ENCODE results near the gene DSCAML1.
A peak's percentile ranks its signal among the peaks of the same experiment; 100 is the strongest.

DSCAML1 gene

DNA sequence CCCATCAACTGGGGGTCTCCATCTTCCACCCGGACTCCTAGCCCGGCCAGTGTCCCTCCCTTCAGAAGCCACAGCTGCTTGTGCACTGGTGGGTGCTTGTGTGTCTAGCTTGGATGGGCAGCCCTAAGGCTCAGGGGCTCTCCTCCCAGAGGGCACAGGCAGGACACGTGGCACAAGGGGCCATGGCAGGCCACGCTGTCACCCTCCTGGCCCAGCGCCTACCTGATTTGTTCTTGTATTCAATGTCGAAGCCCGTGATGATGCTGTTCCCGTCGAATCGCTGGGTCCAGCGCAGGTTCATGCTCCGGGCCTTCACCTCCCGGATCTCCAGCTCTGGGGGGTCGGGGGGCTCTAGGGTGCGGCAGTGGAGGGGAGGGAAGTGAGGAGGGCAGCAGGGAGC, 316.8 kb downstream of the DSCAML1 start:
- DNase-seq (ENCODE audit: low spot score in 2 of 2) = no peak
- Histone ChIP-seq H3K36me3 (replicated peaks) (no peaks in the 10 kb centered on the region), H3K4me1 (no peaks in the 10 kb centered on the region), H3K27me3 (ENCODE audit: low read depth) (peaks cover 9% of the 10 kb centered on the region; the same call in 1 of the 2 replicates), H3K4me3 (no peak overlapping the region), H3K9me3 (no peaks in the 10 kb centered on the region)
- in situ Hi-C loops (cut with MboI; ENCODE audit: low sequenced_read_pairs) = no loop called here

GRCh38 chr11:117479372-117479771, 317.6 kb downstream of the DSCAML1 start:
- Histone ChIP-seq H3K4me3 (no peak overlapping the region), H3K4me1 (no peaks in the 10 kb centered on the region), H3K36me3 (replicated peaks) (no peaks in the 10 kb centered on the region), H3K9me3 (no peaks in the 10 kb centered on the region), H3K27me3 (ENCODE audit: low read depth) (peaks cover 9% of the 10 kb centered on the region; the same call in 1 of the 2 replicates)
- in situ Hi-C loops (cut with MboI; ENCODE audit: low sequenced_read_pairs) = no loop called here
- DNase-seq (ENCODE audit: low spot score in 2 of 2) = peak in 1 of 2 experiments; percentile 29

GRCh38 chr11:117478926-117479325, 318.1 kb downstream of the DSCAML1 start:
- no peaks in the 10 kb centered on the region for H3K36me3 ChIP-seq (replicated peaks)
- peaks cover 7% of the 10 kb centered on the region; the same call in 1 of the 2 replicates for H3K27me3 ChIP-seq (ENCODE audit: low read depth)
- no peaks in the 10 kb centered on the region for H3K4me1 ChIP-seq
- DNase-seq (ENCODE audit: low spot score in 2 of 2) = no peak
- H3K9me3 ChIP-seq = no peaks in the 10 kb centered on the region
- in situ Hi-C loops (cut with MboI; ENCODE audit: low sequenced_read_pairs) = no loop called here
- no peak overlapping the region for H3K4me3 ChIP-seq

DNA sequence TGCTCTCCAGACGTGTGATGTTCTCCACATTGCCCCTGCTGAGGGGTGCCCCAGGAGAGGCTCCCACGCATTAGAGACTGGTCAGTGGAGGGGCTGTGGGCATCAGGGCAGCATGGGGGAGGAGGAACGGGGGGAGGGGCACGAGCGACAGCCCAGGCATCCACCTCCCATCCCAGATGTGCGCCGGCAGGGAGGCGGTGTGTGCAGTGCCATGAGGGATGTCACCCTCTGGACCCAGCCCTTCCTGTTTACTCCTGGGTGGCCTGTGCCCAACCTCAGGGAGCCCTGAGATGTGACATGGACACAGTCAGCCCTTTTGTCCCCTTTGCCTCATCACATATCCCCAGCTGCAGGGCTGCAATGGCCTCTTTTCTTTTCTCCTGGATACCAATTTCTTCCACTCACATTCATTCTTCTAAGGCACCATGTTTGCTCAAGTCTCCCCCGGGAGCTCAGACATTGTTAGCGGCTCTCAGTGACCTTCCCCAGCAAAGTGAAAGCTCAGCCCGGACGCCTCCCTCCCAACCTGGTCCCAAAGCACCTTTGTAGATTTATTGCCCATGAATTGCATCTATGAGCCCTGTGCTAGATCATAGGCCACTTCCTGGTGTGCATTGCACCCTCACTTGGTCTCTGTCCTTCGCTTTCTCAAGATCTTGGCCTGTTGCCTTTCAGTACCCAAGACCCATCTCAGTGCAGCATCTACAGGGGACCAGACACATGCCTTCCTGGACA, 318.7 kb downstream of the DSCAML1 start:
- no peak overlapping the region for H3K4me3 ChIP-seq
- no peaks in the 10 kb centered on the region for H3K9me3 ChIP-seq
- no peak for DNase-seq (ENCODE audit: low spot score in 2 of 2)
- in situ Hi-C loops (cut with MboI; ENCODE audit: low sequenced_read_pairs) = no loop called here
- H3K4me1 ChIP-seq = no peaks in the 10 kb centered on the region
- no peaks in the 10 kb centered on the region for H3K36me3 ChIP-seq (replicated peaks)
- peaks cover 4% of the 10 kb centered on the region; the same call in 1 of the 2 replicates for H3K27me3 ChIP-seq (ENCODE audit: low read depth)

DNA sequence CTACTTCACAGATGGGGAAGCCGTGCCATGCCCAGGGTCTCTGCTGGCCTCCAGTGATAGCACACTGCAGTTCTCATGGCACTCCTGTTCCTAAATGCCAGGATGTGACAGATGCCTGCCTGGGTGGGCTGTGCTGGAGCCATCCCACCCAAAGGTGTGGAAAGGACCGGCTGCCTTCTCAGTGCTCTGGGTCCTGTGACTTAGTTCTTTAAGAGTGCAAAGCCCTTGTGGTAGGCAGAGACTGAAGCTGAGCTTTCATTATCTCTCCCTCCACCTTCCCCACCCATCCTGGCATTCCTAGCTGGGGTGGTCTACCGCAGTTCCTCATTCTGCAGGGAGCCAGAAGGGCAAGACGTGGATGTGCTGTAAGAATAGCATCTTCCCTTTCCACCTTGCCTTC, 319.3 kb downstream of the DSCAML1 start:
- DNase-seq (ENCODE audit: low spot score in 2 of 2) = no peak
- peaks cover 3% of the 10 kb centered on the region; the same call in 1 of the 2 replicates for H3K27me3 ChIP-seq (ENCODE audit: low read depth)

DNA sequence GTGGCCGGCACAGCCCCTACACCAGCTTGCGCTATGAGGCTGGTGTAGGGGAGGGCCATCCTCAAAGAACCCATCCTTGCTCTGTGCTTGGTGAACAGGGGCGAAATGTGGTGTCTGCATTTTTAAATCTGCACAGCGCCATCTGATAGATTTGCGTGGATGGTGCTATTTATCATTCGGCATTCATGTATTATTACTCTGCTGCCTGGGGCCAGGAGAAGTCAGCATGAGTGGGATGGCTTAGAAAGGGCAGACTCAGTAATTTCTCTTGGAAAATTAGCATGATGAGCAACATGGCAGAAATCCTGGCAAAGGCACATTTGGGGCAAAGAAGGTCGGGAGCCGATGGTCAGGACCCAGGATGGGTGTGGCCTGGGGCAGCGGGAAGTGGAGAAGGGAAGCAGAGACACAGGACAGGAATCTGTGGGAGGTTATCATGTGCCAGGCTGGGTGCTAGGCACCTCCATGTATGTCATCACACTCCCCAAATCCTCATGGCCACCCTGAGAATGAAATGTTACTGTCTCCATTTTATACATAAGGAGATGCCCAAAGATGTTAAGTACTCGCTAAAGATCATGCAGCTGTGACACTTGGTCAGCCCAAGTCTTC, 320.4 kb downstream of the DSCAML1 start:
- in situ Hi-C loops (cut with MboI; ENCODE audit: low sequenced_read_pairs) = no loop called here
- no peaks in the 10 kb centered on the region for H3K36me3 ChIP-seq (replicated peaks)
- peaks cover 3% of the 10 kb centered on the region; the same call in 1 of the 2 replicates for H3K27me3 ChIP-seq (ENCODE audit: low read depth)
- no peak overlapping the region for H3K4me3 ChIP-seq
- DNase-seq (ENCODE audit: low spot score in 2 of 2) = no peak
- H3K9me3 ChIP-seq = no peaks in the 10 kb centered on the region
- no peaks in the 10 kb centered on the region for H3K4me1 ChIP-seq

More for the DNA sequence above, 319.3 kb downstream of the DSCAML1 start:
- Histone ChIP-seq H3K4me3 (no peak overlapping the region), H3K4me1 (no peaks in the 10 kb centered on the region), H3K36me3 (replicated peaks) (no peaks in the 10 kb centered on the region), H3K9me3 (no peaks in the 10 kb centered on the region)
- in situ Hi-C loops (cut with MboI; ENCODE audit: low sequenced_read_pairs) = no loop called here

DNA sequence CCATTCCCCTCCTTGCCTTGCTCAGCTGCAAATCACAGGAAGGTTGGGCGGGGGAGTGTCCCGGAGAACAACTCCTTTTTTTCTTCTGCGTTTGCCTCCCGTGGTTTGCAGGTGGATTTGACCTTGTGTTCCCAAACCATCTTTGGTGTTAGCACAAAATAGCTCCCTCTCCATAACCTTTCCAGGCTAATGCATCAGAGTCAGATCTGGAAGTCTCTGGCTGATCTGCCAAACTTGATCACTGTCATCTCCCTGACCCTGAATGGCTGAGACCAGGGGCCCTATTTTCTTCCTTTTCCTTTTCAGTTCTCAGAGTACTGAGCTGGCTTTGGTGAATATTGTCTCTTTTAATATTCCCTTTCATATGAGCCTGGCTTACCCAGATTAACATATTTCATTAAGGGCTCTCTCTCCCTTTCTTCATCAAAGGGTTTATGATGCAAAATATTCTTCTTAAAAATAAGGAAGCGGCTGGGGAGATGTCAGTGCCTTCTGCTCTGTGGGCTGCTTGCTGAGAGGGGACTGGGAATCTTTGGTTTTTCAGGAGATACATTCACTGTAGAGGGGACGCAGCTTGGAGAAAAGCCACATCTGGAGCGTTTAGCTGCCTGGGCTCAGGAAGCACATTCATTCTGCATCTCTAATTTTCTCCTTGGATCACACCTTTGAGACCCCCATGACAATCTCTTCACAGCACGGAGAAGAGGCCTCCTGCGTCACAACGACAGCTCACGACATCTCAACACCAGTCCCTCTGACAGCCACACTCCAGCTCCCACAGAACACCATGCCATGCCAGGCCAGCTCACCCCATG, 321.1 kb downstream of the DSCAML1 start:
- in situ Hi-C loops (cut with MboI; ENCODE audit: low sequenced_read_pairs) = no loop called here
- no peaks in the 10 kb centered on the region for H3K4me1 ChIP-seq
- no peaks in the 10 kb centered on the region for H3K9me3 ChIP-seq
- H3K36me3 ChIP-seq (replicated peaks) = no peaks in the 10 kb centered on the region
- H3K4me3 ChIP-seq = no peak overlapping the region
- H3K27me3 ChIP-seq (ENCODE audit: low read depth) = peaks cover 3% of the 10 kb centered on the region; the same call in 1 of the 2 replicates
- DNase-seq (ENCODE audit: low spot score in 2 of 2) = no peak

DNA sequence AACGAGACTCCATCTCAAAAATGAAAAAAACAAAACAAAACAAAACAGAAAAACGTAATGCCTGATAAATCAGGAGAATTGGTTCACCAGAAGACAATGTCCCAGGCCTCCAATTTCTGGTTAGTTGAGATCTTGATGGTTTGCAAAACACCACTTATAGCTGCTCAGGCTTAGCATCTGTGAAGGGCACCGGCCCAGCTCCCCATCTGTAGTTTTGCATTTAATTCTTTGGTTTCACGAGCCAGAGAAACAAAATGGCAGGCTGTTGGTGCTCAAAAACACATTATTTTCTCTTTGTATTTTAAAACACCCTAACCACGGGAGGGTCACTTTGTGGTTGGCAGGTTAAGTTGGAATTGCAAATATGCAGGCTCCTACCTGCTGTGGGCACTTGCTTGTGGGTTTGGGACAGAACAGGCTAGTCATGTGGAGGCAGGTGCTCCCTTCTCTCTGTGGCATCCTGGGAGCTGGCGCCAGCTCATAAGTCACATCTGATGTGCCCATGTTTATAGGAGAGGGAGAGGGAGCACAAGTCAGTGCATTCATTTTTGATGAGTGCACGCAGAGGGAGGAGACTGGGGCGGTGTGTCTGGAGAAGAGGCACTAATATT, 323.4 kb downstream of the DSCAML1 start:
- DNase-seq (ENCODE audit: low spot score in 2 of 2) = no peak
- no peaks in the 10 kb centered on the region for H3K4me1 ChIP-seq
- H3K27me3 ChIP-seq (ENCODE audit: low read depth) = peaks cover 4% of the 10 kb centered on the region; the same call in 1 of the 2 replicates
- H3K36me3 ChIP-seq (replicated peaks) = no peaks in the 10 kb centered on the region
- no peak overlapping the region for H3K4me3 ChIP-seq
- H3K9me3 ChIP-seq = no peaks in the 10 kb centered on the region
- in situ Hi-C loops (cut with MboI; ENCODE audit: low sequenced_read_pairs) = no loop called here

GRCh38 chr11:117471776-117472175, 325.2 kb downstream of the DSCAML1 start:
- no peaks in the 10 kb centered on the region for H3K9me3 ChIP-seq
- in situ Hi-C loops (cut with MboI; ENCODE audit: low sequenced_read_pairs) = no loop called here
- H3K4me1 ChIP-seq = no peaks in the 10 kb centered on the region
- peaks cover 4% of the 10 kb centered on the region; the same call in 1 of the 2 replicates for H3K27me3 ChIP-seq (ENCODE audit: low read depth)
- H3K4me3 ChIP-seq = no peak overlapping the region
- no peak for DNase-seq (ENCODE audit: low spot score in 2 of 2)
- no peaks in the 10 kb centered on the region for H3K36me3 ChIP-seq (replicated peaks)

DNA sequence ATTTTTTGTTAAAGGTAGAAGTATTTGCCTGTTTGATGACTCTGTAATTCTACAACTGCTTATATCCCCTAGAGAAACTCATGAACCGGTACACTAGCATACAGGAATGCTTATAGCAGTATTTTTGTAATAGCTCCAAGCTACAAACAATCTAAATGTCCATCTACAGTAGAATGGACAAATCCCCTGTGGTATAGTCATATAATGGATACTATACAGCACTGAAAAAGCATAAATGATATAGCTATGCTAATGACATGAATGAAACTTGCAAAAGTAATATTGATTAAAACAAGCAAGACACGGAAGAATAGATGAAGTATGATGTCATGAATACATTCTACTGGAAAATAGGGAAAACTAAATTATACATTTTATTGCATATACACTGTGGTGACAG, 326.4 kb downstream of the DSCAML1 start:
- Histone ChIP-seq H3K4me3 (no peak overlapping the region), H3K9me3 (no peaks in the 10 kb centered on the region), H3K36me3 (replicated peaks) (no peaks in the 10 kb centered on the region), H3K4me1 (no peaks in the 10 kb centered on the region), H3K27me3 (ENCODE audit: low read depth) (peaks cover 2% of the 10 kb centered on the region; the same call in 1 of the 2 replicates)
- in situ Hi-C loops (cut with MboI; ENCODE audit: low sequenced_read_pairs) = no loop called here
- no peak for DNase-seq (ENCODE audit: low spot score in 2 of 2)

GRCh38 chr11:117468888-117469287, 328.1 kb downstream of the DSCAML1 start:
- in situ Hi-C loops (cut with MboI; ENCODE audit: low sequenced_read_pairs) = no loop called here
- H3K27me3 ChIP-seq (ENCODE audit: low read depth) = peaks cover 2% of the 10 kb centered on the region; the same call in 1 of the 2 replicates
- H3K4me1 ChIP-seq = no peaks in the 10 kb centered on the region
- no peak for DNase-seq (ENCODE audit: low spot score in 2 of 2)
- no peaks in the 10 kb centered on the region for H3K36me3 ChIP-seq (replicated peaks)
- H3K4me3 ChIP-seq = no peak overlapping the region
- H3K9me3 ChIP-seq = no peaks in the 10 kb centered on the region

DNA sequence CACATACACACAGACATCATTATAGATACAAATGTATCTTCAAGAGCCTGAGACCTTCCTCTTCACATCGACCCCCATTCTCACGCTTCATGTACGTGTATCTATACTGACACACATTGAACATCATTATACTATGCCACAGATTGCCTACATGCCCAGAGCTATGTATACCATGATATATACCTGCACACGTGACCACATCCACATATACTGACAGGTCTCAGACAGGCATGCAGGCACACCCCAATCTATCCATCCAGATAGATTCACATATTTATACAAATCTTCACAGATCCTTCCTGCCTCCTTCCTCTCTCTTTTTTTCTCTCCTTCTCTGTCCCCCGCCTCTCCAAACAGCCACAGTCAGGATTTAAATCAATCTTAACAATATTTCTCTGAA, 329.2 kb downstream of the DSCAML1 start:
- Histone ChIP-seq H3K27me3 (ENCODE audit: low read depth) (peaks cover 2% of the 10 kb centered on the region; the same call in 1 of the 2 replicates), H3K4me1 (no peaks in the 10 kb centered on the region), H3K4me3 (no peak overlapping the region), H3K9me3 (no peaks in the 10 kb centered on the region), H3K36me3 (replicated peaks) (no peaks in the 10 kb centered on the region)
- in situ Hi-C loops (cut with MboI; ENCODE audit: low sequenced_read_pairs) = no loop called here
- no peak for DNase-seq (ENCODE audit: low spot score in 2 of 2)

DNA sequence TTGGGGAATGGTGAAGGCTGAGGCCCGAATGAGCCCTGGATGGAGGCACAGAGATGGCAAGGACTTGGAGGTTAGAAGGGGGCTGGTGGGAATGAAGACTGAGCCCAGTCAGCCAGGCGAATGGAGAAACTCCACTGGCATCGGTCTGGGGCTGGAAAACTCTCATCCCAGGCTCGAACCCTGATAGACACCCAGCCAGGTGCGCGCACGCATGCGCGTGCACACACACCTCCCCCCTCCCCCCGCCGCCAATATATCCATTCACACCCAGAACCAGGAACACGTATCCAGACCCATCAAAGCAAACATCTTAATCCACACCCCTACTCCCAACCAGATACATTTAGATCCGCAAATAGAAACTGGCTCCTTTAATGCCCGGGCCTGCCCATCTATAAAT, 330.1 kb downstream of the DSCAML1 start:
- in situ Hi-C loops (cut with MboI; ENCODE audit: low sequenced_read_pairs) = no loop called here
- Histone ChIP-seq H3K36me3 (replicated peaks) (no peaks in the 10 kb centered on the region), H3K4me1 (no peaks in the 10 kb centered on the region), H3K27me3 (ENCODE audit: low read depth) (peaks cover 2% of the 10 kb centered on the region; the same call in 1 of the 2 replicates), H3K9me3 (no peaks in the 10 kb centered on the region), H3K4me3 (no peak overlapping the region)
- no peak for DNase-seq (ENCODE audit: low spot score in 2 of 2)

Data from HAP-1 (cell line).